ENCODE data around the gene MAGED2.
"Not testable (repeated sequence)": the region's sequence is repeated elsewhere in the genome, so short reads cannot be mapped to it uniquely, and the experiment has no call there.

The MAGED2 gene, protein sequence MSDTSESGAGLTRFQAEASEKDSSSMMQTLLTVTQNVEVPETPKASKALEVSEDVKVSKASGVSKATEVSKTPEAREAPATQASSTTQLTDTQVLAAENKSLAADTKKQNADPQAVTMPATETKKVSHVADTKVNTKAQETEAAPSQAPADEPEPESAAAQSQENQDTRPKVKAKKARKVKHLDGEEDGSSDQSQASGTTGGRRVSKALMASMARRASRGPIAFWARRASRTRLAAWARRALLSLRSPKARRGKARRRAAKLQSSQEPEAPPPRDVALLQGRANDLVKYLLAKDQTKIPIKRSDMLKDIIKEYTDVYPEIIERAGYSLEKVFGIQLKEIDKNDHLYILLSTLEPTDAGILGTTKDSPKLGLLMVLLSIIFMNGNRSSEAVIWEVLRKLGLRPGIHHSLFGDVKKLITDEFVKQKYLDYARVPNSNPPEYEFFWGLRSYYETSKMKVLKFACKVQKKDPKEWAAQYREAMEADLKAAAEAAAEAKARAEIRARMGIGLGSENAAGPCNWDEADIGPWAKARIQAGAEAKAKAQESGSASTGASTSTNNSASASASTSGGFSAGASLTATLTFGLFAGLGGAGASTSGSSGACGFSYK

DNA sequence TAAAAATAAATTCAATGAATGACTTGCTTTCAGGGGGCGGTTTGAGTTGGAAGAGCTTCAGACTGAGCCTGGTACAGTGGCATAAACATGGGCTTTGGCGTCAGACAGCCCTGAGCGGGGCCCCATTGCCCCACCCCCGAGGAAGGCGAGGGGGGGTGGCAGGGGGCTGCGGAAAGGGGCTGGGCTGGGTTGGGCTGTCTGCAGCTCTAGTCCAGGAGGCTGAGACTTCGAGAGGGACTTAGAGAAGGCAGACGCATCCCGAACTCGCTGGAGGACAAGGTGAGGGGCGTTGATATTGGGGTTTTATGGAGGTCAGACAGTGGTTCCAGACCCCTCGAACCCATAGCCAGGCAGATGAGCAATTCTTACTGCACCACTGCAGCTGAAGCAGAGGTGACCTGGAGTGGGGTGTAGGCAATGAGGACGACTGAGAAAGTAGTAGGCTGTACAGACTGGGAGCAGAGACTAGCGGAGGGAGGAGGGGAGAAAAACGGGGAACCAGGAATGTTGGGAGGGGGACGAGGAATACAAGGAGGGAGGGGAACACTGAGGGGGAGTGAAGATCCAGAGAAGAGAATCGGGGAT, at the start of gene MAGED2:
MAGED2 (plus strand) TSS at position 222 of the 585 bp plus-strand sequence. CDS start 1,587 bp downstream, outside the sequence.
- no peak for TF ChIP-seq ZNF274 (IDR thresholded peaks at IDR 0.05; ENCODE audit: low read depth, low read length)
- peak within 1 kb of the TSS; percentile 64 for H3K4me3 ChIP-seq (ENCODE audit: low read length)

DNA sequence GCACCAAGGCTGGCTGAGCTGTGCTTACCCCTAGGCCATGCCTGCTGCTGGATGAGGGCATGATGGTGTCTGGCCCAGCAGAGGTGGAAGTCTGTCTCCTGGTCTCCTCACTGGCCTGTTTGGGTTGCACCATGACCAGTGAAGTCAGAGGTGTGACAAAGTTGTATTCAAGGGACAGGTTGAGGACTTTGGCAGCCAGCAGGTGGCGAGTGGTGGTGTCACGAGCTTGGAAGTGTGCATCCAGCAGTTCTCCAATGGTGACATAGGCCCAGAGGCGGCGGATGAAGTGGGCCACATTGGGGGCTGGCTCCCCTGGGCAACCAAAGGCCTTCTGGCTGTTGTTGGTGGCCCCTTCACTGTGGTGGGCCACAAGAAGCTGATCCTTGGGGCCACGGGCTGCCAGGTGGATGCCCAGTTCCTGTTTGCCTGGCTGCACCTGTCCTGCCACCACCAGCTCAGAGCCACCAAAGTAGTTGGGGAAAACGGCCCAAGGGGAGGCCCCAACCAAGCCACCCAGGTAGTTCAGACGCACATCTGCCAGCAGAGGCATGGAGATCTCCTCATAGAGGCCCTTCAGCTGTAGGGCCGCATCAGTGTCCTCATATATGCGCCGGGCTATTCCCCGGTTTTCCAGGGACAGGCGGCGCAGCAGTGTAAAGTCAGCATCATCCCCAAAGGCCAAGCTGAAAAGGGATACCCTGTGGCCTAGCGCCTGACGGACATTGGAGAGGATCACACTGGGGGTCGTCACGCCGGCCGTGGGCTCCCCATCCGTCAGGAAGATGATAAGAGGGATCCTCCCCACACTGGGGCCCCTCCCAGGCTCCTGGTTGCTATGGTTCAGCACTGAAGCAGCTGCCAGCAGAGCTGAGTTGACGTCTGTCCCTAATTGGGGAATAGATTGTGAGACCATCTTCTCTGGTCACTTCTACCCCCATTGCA, 49.2 kb upstream of the MAGED2 start:
- no peak overlapping the region for H3K4me3 ChIP-seq (ENCODE audit: low read length)
- no peak for TF ChIP-seq ZNF274 (IDR thresholded peaks at IDR 0.05; ENCODE audit: low read depth, low read length)

DNA sequence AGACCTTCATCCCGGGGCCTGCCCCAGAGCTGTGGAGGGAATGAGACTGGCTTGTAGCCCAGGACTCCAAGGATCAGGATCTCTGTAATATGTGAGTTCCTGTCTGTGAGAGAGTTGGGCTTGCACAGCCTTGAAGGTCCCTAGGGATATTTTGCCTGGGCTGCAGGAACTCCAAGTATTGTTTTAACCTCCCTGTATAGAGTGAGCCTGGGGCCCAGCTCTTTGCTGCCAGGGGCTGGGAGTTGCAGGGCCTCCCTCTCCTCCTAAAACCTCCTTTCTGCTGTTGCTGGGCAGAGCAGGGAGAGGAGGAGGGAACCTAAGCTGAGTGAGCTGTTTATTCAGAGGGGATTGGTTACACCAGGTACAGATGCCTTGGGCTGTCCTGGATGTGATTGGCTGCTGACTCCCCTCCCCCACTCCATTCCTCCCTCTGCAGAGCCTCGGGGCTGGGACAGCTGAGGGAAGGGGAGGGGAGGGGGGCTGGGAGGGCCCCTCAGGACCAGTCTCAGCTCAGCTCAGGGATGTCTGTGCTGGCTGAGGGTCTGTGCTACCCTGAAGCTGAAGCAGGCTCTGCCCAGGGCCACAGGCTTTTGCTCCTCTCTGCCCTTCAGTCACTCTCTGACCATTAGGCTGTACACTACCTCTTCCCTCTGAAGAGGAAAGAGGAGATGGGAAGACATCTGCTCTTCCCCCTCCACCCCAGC, 33.0 kb upstream of the MAGED2 start:
- not testable (repeated sequence) for H3K4me3 ChIP-seq (ENCODE audit: low read length)

DNA sequence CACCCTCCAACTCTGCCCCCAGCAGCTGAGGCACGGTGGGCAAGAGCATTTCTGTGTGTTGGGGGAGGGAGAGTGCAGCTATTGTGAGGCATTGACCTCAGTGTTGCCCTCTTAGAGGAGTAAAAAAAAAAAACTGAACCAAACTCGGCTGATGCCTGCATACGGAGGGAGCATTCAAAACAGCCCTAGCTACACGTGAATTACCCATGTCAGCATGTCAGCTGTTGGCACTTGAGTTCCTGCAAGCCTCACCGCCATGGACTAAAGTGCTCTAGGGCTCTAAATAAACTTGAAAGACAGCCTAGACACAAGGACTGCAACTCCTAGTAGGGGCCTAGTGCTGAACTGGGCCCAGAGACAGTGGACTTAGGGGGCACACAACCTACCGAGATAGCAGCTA, 31.5 kb upstream of the MAGED2 start:
- no peak for TF ChIP-seq ZNF274 (IDR thresholded peaks at IDR 0.05; ENCODE audit: low read depth, low read length)
- H3K4me3 ChIP-seq (ENCODE audit: low read length): no peak overlapping the region

DNA sequence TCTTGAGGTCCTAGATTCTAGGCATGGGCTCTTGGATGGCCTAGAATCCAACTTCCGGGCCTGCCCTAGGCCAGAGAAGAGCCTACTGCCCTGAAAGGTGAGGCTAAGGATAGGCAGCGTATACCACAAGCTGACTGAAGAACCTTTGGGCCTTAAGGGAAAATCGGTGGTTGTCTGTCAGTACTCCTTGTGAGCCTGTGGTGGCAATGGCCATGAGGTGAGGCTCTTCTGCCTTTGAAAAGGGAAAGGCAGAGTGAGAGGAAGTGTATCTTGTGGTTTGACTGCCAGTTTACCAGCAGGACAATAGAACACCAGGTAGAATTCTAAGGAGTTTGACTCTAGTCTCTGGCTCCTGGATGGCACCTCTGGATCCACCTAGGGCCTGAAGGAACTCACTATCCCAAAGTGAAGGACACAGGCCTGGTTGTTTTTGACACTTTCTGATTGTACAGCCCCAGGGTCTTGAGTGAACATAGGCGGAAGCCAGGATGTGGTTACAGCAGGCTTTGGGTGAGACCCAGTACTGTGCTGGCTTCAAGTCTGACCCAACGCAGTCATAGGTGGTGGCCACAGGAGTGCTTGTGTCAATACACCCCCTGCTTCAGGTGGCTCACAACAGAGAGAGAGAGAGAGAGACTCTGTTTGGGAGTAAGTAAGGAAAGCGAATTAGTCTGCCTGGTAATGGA, 30.4 kb upstream of the MAGED2 start:
- no peak overlapping the region for H3K4me3 ChIP-seq (ENCODE audit: low read length)
- no peak for TF ChIP-seq ZNF274 (IDR thresholded peaks at IDR 0.05; ENCODE audit: low read depth, low read length)

DNA sequence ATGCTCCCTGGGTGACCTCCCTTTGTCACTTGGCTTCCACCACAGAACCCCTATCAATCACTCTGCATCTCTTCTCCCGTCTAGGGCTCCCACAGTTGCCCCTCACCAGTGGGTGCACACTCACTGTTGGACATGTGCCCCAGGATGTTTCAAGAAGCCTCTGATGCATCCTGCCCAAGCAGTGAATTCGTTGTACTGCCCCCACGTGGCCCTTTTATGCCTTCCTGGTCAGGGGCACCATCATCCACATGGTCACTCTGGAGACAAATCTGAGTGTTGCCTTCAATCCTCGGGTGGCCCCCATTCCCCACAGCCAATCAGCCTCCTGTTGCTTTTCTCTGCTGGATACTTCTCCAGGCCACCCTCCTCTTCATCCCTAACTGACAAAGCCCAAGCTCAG, 21.6 kb upstream of the MAGED2 start:
- TF ChIP-seq ZNF274 (IDR thresholded peaks at IDR 0.05; ENCODE audit: low read depth, low read length): no peak
- no peak overlapping the region for H3K4me3 ChIP-seq (ENCODE audit: low read length)

DNA sequence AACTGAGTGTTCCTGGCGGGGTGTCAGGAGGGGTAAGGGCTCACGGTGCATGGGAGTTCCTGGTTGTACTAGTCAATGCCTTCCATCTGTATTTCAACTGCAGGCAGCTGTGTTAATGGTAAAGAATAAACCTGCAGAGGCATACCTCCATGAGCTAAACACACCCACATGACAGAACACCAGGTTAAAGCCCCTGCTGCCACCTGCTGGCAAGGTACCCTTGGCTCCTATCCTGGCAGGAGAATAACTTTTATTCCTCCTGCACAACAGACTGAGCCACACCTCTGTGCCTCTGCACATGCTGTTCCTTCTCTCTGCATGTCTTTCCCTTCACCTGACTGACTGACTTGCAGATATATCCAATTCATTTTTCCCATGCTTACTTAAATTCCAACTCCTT, 20.6 kb upstream of the MAGED2 start:
- no peak for TF ChIP-seq ZNF274 (IDR thresholded peaks at IDR 0.05; ENCODE audit: low read depth, low read length)

DNA sequence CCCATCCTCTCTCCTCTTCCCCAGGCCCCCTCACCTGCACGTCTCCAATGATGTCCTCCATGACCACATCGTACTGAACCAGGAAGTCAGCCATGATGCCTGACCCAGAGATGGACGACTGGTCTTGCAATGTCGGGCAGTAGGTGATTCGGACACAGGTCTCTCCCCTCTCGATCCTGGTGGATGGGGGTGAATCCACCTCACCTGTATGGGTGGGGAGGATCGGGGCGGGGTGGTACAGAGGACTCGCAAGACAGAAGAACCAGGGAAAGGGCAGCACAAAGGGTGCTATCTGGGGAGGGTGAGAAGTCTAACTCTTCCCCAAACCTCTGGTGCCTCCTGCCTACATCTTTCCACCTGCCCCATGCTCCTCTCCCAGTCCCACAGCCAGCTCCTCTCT, 19.1 kb upstream of the MAGED2 start:
- no peak for TF ChIP-seq ZNF274 (IDR thresholded peaks at IDR 0.05; ENCODE audit: low read depth, low read length)
- no peak overlapping the region for H3K4me3 ChIP-seq (ENCODE audit: low read length)

More for the DNA sequence above, 20.6 kb upstream of the MAGED2 start:
- H3K4me3 ChIP-seq (ENCODE audit: low read length): no peak overlapping the region

DNA sequence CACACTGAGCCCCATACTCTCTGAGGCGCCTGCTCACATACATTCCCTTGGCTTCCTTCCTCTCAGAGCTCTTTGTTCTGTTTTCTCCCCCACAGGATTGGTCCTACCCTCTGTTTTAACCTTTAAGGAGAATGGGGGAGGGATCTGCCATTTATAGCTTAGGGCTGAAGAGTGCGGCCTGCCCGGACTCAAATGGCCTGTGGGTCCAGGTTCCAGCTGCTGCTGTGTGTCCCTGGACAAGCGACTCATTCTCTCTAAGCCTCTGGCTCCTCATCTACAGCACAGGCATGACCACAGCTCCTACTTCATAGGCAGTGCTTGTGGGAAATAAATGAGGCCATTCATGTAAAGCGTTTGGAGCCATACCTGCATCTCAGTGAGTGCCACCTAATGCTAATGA, 18.1 kb upstream of the MAGED2 start:
- H3K4me3 ChIP-seq (ENCODE audit: low read length): not testable (repeated sequence)

DNA sequence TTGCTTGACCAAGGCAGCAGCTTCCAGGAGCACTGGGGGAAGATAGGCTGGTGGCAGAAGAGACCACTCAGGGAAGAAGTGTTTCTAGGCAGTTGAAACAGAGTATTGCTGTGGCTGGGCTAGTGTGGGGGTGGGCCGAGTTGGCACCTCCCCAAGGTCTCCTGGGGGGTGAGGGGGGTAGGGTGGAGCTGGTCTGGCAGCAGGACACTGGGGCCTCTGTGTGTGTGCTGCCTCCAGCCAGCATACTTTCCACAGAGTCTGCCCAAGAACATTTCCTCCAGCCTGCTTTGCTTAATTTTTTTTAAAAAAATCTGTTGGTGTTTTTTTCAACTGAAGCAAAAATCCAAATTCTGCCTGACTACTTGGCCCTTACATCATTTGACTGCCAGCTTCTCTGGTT, 13.5 kb upstream of the MAGED2 start:
- TF ChIP-seq ZNF274 (IDR thresholded peaks at IDR 0.05; ENCODE audit: low read depth, low read length): no peak
- no peak overlapping the region for H3K4me3 ChIP-seq (ENCODE audit: low read length)

DNA sequence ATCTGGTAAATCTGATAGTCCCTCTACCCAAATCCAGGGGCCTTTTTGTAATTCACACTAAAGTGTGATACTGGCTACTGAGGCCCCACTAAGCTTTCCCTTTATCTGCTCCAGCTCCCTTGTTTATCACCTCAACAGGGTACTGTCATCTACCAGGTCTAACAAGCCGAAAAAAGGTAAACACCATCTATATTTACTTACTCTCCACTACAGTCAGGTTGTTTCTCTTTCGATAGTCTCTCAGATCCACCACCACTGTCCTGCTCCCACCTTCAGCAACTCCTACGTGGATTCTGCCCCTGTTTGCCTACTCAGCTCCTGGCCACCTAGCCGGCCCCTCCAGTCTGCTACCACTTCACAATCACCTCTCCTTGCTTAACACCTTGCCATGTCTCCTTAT, 12.8 kb upstream of the MAGED2 start:
- H3K4me3 ChIP-seq (ENCODE audit: low read length): no peak overlapping the region
- TF ChIP-seq ZNF274 (IDR thresholded peaks at IDR 0.05; ENCODE audit: low read depth, low read length): no peak

DNA sequence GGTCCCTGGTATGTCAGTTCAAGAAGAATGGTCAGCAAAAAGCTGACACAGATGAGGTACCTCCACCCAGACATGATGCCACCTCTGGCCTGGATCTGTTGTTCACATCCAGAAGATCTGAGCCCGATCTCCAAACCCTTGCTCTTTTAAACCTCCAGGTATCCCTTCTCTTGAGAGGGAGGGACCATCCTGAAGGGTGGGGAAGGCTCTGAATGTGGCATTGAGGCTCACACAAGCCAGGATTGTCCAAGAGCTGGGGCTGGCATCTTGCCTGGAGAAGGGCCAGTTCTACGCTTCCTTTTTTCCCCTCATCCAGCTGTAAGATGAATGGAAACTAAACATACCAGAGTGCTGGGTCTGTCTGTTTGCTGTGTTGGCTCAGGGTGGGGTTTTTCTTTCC, 9.4 kb upstream of the MAGED2 start, which contains the start of gene ITIH6:
ITIH6 (minus strand) TSS at position 119 of the 400 bp plus-strand sequence; CDS start at position 74, 45 bp downstream.
- TF ChIP-seq ZNF274 (IDR thresholded peaks at IDR 0.05; ENCODE audit: low read depth, low read length): no peak
- no peak within 1 kb of the TSS for H3K4me3 ChIP-seq (ENCODE audit: low read length)

DNA sequence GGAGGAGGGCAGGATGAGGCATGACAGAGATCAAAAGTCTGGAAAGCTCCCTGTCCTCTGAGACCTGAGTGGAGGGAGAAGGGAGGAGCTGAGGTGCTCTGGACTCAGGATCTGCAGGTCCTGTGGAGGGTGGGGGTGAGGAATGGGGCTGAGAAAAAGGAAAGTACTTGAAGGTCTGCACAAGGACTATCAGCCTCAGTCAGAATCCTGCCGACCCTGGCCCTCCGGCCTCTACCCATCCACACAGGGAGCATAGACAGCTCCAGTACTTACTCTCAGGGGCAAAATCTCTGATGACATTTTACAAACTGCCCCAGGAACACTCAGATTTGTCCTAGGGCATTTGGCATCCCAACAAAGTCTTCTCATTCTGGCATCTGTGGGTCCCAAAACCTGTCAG, 8.5 kb upstream of the MAGED2 start:
- no peak for TF ChIP-seq ZNF274 (IDR thresholded peaks at IDR 0.05; ENCODE audit: low read depth, low read length)
- H3K4me3 ChIP-seq (ENCODE audit: low read length): no peak overlapping the region

Measured in GM08714 (cell line).